ENCODE results near the gene DTWD2.
A peak's percentile ranks its signal among the peaks of the same experiment; 100 is the strongest.
"Not testable (repeated sequence)": the region's sequence is repeated elsewhere in the genome, so short reads cannot be mapped to it uniquely, and the experiment has no call there.

DTWD2 gene

DNA sequence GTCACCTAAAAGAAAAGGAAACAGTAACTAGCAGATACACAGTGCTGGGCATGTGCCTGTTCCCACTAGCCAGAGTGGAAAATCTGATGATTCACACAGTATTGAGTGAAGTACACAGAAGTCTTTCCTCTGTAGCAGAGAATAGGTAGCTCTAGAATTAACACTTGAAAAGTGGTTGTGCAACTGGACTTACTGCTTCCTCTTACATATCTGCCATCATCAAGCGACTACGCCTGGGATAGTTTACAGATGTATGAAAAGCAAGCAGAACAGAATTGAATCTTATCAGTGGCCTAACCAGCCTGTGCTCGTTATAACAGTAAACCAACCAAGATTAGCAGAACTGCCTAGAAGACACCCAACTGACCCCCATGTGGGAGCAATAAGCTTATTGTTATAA lies 130.6 kb downstream of the DTWD2 start:
- peak; percentile 70 for DNase-seq

DNA sequence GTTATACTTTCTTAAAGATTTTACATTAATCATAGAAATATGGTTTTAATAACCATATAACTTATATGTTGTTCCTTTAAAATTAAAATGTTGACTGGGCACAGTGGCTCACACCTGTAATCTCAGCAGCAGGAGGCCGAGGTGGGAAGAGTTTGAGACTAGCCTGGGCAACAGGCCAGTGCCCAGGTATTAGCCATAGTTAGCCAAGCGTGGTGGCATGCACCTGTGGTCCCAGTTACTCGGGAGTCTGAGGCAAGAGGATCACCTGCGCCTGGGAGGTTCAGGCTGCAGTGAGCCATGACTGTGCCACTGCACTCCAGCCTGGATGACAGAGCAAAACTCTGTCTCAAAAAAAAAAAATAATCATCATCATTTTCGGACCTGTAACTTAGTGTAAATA lies 133.5 kb downstream of the DTWD2 start:
- peak; percentile 31 for DNase-seq

DNA sequence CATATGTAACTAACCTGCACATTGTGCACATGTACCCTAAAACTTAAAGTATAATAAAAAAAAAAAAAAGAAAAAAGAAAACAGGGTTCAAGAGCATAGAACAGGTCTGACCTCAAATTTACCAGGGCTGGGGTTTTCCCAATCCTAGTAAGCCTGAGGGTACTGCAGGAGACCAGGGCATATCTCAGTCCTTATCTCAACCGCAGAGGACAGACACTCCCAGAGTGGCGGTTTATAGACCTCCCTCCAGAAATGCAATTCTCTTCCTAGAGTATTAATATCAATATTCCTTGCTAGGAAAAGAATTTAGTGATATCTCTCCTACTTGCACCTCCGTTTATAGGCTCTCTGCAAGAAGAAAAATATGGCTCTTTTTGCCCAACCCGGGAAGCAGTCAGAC lies 136.6 kb downstream of the DTWD2 start:
- DNase-seq: peak; percentile 12

DNA sequence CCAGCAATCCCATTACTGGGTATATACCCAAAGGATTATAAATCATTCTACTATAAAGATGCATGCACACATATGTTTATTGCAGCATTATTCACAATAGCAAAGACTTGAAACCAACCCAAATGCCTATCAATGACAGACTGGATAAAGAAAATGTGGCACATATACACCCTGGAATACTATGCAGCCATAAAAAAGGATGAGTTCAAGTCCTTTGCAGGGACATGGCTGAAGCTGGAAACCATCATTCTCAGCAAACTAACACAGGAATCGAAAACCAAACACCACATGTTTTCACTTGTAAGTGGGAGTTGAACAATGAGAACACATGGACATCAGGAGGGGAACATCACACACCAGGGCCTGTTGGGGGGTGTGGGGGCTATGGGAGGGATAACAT lies 138.8 kb downstream of the DTWD2 start:
- not testable (repeated sequence) for DNase-seq

DNA sequence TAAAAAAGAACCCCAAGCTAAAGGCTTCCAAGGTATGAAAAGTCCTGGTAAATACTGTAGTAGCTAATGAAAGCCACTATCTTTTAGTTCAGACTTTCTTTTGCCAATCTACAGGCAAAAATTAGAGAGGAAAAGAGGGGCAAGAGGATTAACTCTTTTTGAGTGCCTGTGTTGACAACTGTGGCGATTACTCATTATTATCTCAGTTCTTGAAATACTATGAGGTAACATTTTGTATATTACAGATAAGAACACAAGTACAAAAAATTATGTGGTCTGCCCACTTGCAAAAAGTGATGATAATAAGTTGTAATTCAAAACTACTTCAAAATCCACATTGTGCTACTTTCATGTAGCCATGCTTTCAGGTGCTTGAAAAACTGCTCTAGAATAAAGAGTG lies 144.0 kb downstream of the DTWD2 start:
- DNase-seq: no peak

DNA sequence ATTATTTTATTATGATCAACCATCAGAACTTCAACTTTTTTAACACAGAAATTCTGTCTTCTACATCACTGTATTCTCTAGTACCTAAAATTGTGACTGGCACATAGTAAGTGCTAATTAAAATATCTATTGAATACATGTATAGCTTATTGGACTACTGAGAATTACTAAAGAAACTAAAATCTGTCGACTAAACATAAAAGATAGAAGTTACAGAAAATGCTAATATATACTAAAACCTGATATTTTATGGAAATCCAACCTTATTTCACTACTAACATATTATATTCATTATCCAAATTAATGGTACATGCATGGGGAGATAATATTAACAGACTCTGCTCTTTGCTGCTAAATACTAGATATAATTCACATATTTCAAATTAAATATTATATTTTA lies 153.6 kb downstream of the DTWD2 start:
- no peak for DNase-seq

DNA sequence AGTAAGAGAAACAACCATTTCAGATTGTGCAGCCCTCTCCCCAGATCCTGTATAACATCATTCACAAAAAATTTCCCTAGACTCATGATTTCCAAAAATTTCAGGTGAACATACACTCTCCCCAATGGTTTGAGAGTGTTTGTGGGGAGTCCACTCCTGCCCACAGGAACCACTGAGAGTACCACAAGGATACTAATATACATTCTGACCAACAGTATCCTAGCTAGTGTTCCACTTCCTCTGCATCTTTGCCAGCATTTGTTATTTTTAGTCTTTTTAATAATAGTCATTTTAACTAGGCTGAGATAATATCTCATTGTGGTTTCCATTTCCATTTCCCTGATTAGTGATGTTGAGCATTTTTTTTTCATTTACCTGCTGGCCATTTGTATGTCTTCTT lies 155.4 kb downstream of the DTWD2 start:
- DNase-seq: no peak

DNA sequence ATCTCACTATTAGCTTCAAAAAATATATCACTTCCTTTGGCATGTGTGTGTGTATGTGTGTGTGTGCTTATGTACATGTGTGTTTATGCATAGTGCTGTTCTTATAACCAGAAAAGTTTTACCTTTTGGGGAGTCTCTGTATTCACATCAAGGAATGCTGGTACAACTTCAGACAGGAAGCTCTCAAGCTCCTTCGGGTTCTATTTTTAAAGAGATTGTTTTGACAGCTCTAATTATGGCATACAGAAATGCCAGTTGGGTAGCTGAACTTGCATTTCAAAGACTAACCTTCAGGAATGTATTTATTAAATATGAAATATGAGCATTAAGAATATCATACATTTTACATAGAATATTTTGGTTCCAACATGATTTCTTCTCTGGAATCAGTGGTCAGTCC lies 163.1 kb downstream of the DTWD2 start:
- no peak for DNase-seq

DNA sequence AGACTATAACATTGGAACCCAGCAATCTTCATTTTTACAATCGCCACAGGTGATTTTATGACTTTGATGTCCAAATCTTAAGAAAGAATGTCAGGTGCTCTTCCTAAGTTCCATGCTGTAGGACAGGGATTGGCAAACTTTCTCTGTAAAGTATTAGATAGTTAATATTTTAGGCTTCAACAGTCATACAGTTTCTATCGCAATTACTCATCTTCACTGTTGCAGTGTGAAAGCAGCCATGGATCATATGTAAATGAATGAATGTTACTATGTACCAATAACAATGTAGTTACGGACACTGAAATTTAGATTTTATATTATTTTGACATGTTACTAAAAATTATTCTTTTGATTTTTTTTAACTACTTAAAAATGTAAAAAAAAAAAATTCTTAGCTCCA lies 169.7 kb downstream of the DTWD2 start:
- no peak for DNase-seq

DNA sequence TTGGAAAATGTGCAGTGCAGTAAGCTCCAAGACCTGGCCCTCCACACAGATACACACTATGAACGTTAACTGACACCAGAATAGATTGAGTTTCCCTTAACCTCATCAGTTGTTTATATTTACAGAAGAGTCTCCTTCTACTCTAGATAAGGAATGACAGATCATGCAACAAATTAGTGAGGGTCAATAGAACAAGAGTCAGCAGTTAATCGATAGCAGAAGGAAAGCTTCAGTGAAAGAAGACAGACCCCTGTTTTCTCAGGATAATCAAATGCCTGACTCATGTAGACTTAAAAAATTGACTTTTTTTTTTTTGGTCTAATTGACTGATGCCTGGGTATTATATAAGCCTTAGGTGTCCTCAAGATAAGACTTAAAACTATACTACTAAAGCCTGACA lies 179.9 kb downstream of the DTWD2 start:
- no peak for DNase-seq

DNA sequence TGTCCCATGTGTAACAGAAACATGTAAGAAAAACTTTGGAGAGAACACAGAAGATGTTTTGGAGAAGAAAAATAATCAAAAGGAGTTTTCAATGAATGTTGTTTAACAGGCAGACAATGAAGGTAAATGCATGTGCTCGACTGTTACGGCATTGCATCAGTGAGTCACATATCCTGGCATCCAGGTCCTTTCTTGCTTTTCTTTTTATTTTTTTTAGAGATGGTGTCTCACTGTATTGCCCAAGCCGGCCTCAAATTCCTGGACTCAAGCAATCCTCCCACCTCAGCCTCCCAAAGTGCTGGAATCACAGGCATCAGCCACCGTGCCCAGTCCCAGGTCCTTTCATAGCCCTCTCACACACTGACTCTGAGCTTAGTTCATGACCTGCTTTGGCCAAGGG lies 181.8 kb downstream of the DTWD2 start:
- no peak for DNase-seq

DNA sequence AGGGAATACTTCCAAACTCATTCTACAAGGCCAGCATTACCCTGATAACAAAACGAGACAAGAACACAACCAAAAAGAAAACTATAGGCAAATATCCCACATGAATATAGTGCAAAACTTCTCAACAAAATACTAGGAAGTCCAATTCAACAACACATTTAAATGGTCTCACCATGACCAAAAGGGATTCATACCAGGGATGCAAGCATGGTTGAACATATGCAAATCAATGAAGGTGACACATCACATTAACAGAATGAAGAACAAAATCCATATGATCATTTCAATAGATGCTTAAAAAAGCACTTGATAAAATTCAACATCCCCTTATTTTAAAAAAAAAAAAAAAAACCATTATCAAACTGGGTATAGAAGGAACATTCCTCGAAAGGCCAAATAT lies 186.0 kb downstream of the DTWD2 start:
- DNase-seq: no peak

DNA sequence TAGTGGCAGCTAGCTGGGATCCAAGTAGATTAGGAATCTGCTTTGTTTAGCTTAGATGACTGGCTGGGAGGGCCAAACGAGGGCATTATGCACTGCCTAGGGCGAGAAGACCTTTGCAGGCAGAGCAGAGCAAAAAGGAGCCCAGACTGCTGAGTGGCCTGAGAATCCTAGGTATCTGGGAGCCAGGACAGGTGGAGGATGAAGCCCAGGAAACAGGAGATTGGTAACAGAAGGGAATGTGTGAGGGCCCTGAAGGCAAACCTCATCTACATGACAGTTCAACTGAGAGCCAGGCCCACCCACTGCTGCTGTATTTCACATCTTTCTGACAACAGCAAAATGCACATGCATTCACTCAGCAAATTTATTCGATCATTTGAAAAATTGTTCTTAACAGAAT lies 192.3 kb downstream of the DTWD2 start:
- DNase-seq: no peak

DNA sequence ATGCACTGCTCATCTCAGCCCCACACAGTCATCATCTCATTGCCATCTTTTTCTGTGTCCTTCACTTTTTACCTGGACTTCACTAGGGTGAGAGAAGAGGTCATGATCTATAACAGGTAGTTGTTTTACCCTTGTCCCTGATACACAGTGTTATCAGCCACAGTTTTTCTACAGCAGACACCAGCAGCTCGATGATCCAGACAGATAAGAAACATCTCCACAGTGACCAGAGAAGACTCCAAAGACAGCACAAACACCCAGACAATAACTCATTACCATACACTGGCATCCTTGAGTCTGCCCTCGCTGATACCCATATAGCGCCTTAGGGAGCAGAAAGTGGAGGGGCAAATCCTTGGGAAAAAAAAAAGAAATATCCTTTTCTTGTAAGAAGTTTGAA lies 194.1 kb downstream of the DTWD2 start:
- no peak for DNase-seq

DNA sequence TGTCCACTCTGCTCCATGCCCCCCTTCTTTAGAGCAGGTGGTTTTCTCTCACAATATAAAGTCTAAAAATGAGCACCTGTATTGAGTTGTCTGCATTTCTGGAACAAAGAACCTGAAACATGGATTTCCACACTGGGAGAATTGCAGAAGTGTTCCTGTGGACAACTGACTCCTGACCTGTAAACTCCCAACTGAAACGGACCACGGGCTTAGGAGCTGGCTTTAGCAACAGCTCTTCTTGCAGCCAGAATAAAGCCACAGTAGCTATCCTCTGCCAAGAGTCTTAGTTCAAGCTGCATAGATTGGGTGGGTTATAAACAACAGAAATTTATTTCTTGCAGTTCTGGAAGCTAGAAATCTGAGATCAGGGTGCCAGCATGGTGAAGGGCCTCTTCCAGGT lies 194.7 kb downstream of the DTWD2 start:
- DNase-seq: no peak

DNA sequence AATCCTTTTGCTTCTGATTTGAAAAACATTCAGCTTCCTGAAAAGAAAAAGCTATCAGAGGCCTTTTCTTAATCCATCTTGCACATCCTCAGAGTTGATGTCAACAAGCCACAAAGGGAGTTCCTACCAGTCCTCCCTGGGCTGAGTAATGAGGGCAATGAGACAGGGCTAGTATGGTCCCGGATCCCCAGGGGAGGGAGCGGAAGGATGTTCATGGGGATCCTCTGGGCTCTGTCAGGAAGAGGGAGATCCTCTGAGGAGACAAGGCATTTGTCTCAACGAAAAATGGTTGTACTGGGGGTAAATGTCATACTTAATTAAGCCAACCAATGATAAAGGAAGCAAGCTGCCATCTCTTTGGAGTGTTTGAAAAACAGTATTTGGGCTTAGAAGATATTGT lies 195.3 kb downstream of the DTWD2 start:
- no peak for DNase-seq

DNA sequence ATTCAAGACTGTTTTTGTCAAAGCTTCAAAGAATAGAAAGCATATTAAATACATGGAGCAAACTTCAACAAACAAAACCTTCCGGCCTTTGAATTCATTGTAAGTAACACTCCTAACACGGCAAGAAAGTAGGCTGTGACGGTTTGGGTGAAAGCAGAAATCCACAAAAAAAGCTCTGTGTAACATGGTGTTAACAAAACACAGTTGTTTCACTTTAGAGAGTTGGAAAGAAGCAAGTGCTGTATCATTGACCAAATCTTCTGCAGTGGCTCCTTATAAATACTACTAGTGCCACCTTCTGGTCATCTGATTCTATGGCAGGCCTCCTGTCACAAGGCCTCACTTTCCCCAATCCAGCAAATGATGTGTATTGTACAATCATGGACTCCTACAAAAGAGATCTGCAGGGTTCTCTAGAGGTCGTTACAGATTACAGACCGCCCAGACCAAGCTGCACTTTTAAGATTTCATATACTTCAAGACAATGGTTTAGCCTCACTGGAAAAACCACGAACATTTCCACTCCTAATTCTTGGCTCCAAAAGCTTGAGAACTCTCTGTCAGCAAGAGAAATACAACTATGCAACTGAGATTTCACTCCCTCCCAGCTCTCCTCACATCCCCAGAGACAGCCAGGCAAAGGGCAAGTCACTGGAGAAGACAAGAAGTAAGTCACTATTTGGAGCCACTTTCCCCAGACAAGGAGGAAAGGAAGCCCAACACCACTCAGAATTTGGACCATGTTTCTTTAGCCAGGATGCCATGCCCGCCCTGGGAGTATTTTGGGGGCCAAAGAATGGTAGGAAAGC lies 196.2 kb downstream of the DTWD2 start:
- DNase-seq: peak; percentile 85

DNA sequence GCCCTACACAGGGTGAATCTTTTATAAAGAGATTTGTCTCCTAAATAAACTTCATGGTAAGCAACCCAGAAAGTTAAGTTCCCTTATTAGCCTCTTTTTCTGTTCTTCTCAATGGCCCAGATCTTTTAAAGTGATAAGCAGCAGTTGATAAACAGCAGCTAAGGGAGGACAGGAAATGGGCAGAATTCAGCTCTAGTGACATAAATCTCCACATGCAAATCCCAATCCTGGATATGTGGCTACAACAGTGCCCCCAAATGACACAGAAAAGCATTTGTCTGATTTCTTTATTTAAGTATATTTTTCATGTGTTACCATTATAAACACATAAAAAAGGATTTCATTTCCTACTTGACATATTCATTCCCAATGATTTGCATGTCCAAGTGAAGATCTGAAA lies 199.0 kb downstream of the DTWD2 start:
- no peak for DNase-seq

DNA sequence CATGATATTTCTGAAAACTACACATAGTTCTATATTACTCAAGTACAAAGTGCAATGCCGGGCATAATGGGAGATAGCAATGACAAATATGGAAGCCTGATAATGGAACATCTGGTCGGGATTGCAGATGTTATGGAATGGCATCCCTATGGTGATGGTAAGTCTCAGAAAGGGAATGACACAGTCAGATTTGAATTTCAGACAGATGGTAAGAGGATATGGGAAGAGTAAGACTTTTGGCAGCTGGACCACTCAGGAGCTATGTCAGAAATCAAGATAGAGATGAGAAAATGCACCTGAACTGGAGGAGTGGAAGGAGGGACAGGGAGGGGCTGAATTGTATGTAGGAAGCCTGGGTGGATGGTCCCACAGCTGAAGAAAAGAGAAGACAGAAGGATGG lies 200.0 kb downstream of the DTWD2 start:
- no peak for DNase-seq

Measured in DMS53 (cell line).